ENCODE results near the gene ICAM2. TPM values are rescaled to one million over a fixed set of nuclear protein-coding genes. Genes with fewer than 3 reads are reported as not detected.
"Not testable (repeated sequence)": the region's sequence is repeated elsewhere in the genome, so short reads cannot be mapped to it uniquely, and the experiment has no call there.

The ICAM2 gene
- total RNA-seq, 3 donors from 2014 or later, result 67.0 to 88.9 (median 77.1) TPM

DNA sequence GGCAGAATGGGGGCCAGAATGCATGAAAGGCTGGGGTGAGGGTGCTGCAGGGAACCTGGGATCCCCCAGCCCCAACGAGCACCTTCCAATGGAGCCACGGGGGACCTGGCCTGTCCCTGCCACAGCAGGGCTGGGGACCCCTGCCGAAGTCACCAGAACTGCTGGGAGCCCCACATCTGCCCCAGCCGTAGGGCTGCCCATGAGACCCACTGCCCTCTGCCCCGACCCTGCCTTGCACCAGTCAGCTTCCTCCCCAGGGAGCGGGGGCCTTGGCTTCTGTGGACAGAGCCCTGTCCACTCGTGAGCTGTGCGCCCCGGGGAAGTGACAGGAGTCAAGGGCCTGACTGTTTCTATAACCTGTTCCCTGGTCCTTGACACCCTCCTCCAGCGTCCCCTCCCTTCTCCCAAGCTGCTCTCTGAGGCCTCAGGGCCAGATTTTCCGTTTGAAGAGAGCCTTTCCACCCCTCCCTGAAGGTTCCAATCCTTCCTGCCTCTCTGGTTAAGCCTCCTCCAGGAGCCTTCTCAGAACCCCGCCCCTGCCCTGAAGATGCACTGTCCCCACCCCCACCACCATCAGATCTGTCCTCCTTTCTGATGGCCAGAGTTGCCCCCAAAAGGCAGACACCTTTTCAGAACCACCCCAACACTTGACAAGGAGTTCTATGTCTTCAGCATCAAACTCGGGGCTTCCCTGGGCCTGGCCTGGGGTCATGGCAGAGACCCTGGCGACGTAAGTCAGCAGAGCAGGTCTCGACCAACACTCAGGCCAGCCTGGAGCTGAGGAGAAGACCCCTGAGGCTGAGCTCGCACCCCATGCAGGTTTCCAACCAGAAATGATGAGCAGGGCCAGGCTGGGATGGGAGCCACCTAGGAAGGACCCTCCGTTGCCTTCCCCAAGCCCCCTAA lies 33.0 kb downstream of the ICAM2 start:
- Mint-ChIP-seq H3K27me3 (ENCODE audit: low read depth) (no peaks in the 10 kb centered on the region), H3K9me3 (peaks cover 5% of the 10 kb centered on the region), H3K4me3 (no peak overlapping the region), H3K36me3 (ENCODE audit: insufficient read depth) (no peaks in the 10 kb centered on the region), H3K4me1 (ENCODE audit: low read depth) (peaks cover 44% of the 10 kb centered on the region)
- DNase-seq (no peak), ATAC-seq (no peak)

DNA sequence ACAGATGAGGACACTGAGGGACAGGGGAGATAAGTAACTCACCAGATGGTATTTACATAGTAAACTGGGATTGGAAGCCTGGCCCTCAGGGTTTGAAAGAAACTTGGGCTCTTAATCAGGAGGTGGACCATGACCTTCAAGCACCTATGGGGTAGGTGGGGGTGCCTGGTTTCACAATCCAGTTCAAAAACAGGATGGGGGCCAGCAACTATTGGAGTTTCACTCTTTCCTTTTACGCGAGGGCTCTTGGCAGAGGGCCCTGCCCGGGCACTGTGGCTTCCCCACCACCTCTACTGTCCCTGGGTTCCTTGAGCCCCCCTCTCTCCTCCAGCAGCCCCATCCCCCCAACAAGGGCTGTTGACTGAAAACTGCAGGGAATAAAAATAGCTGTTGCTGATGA lies 33.6 kb downstream of the ICAM2 start:
- Mint-ChIP-seq H3K27me3 (ENCODE audit: low read depth) (no peaks in the 10 kb centered on the region), H3K4me1 (ENCODE audit: low read depth) (peaks cover 37% of the 10 kb centered on the region), H3K4me3 (no peak overlapping the region), H3K36me3 (ENCODE audit: insufficient read depth) (no peaks in the 10 kb centered on the region), H3K9me3 (peaks cover 10% of the 10 kb centered on the region)
- no peak for ATAC-seq
- DNase-seq, result no peak

DNA sequence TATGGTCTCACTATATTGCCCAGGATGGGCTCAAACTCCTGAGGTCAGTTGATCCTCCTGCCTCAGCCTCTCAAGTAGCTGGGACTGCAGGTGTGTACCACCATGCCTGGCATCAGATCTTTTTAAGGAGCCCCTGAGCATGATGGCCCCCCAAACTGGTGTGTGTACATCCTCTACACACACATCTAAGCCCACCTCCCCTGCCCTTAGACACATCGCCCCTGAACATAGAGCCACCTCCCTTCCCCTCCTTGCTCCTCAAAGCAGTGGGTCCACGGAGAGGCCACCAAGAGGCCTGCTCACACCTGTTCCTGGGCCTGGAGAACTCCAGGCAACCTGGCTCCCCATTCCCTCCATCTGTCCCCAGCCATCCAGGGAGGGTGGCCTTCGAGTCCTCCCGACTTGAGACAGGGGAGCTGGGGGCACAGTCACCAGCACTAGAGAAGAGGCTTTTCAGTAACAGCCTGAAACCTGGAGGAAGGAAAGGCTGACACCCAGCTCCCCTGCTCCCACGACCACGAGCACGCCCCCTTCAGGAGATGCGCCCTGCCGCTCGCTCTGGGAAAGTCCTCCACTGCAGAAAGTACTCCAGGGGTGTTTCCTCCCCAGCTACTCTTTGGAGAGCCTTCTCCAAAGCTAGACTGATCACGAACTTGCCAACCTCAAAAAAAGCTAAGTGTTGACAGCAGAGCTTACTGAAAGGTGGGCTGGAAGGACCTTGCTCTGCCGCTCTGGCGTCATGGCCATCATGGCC lies 34.9 kb downstream of the ICAM2 start:
- ATAC-seq (peak; percentile 16 to 22), DNase-seq (no peak)
- Mint-ChIP-seq H3K9me3 (peaks cover 12% of the 10 kb centered on the region), H3K4me3 (no peak overlapping the region), H3K4me1 (ENCODE audit: low read depth) (peaks cover 28% of the 10 kb centered on the region), H3K27me3 (ENCODE audit: low read depth) (no peaks in the 10 kb centered on the region), H3K36me3 (ENCODE audit: insufficient read depth) (no peaks in the 10 kb centered on the region)

DNA sequence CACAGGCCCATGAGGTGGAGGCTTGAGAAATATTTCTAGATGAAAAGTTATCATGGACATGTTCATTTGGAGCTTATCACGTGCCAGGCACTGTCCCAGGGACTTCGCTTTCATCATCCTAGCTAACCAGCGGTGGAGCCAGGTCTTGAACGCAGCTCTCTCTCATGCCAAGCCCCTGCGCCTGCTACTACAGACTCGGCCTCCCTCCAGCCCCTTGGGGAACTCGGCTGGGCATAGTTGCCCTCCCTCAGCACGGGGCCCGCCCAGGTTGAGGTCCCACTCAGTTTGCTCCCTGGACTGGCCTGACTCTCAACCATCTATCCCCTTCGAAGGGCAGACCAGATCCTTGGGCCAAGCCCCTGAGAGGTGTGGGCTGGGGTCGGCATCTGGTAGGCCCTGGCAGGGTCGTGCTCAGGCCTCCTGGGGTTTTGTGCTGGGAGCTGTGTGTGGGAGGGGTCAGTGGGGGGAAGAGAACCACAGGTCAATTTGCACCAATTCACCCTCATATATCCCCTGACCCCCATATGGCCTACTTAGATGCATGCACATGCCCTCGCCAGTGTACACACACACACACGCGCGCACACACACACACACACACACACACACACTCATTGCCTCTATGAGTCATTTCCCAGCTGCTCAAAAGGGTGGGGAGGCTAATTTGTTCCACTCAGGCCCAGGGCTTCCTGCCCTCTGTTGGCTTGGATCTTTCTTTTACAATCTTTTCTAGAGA lies 35.6 kb downstream of the ICAM2 start:
- Mint-ChIP-seq H3K4me1 (ENCODE audit: low read depth) (peaks cover 21% of the 10 kb centered on the region), H3K4me3 (no peak overlapping the region), H3K27me3 (ENCODE audit: low read depth) (no peaks in the 10 kb centered on the region), H3K36me3 (ENCODE audit: insufficient read depth) (no peaks in the 10 kb centered on the region), H3K9me3 (peaks cover 12% of the 10 kb centered on the region)
- peak; percentile 49 for DNase-seq
- peak; percentile 94 for ATAC-seq

DNA sequence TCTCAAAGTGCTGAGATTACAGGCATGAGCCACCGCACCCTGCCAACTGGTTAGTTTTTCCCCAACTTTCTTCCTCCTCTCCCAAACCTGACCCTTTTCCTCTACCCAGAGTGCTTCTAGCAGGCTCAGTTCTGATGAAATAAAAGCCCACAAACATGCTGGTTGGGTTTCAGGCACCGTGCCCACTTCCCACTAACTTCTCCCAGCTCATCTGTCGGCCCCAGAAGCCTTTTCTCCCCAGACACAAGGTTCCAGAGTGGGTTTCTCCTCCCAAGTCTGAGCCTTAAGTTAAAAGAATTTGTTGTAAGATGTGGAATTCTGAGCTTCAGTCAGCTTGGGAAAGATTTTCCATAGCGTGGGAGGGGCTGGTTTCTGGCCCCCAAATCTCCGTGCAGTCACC lies 36.2 kb downstream of the ICAM2 start:
- Mint-ChIP-seq H3K4me1 (ENCODE audit: low read depth) (peaks cover 18% of the 10 kb centered on the region), H3K4me3 (no peak overlapping the region)
- ATAC-seq, result no peak

DNA sequence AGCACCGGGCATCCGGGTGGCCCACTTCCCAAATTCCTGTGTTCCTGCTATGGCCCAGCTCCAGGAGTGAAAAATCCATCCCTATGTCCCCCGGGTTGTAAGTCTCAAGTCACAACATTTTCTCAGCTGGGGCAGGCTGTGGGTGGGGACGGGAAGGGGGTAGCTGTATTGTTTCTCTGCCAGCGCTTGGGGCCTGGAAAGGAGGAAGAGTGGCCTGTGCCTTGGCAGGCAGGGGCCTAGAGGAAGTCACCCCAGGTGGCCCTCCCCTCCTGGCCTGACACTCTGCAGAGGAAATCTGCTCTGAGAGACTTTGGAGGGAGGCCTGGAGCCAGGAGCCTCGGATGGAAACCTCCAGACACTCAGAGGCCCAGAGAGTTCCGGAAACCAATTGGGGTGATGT lies 37.1 kb downstream of the ICAM2 start:
- H3K9me3 Mint-ChIP-seq, result peaks cover 12% of the 10 kb centered on the region
- H3K4me1 Mint-ChIP-seq (ENCODE audit: low read depth), result peaks cover 18% of the 10 kb centered on the region
- no peak overlapping the region for H3K4me3 Mint-ChIP-seq
- DNase-seq, result no peak
- ATAC-seq, result no peak
- H3K36me3 Mint-ChIP-seq (ENCODE audit: insufficient read depth), result no peaks in the 10 kb centered on the region
- H3K27me3 Mint-ChIP-seq (ENCODE audit: low read depth), result no peaks in the 10 kb centered on the region

More for the DNA sequence above, 36.2 kb downstream of the ICAM2 start:
- H3K9me3 Mint-ChIP-seq, result peaks cover 12% of the 10 kb centered on the region
- H3K36me3 Mint-ChIP-seq (ENCODE audit: insufficient read depth), result no peaks in the 10 kb centered on the region
- no peaks in the 10 kb centered on the region for H3K27me3 Mint-ChIP-seq (ENCODE audit: low read depth)
- DNase-seq, result no peak

DNA sequence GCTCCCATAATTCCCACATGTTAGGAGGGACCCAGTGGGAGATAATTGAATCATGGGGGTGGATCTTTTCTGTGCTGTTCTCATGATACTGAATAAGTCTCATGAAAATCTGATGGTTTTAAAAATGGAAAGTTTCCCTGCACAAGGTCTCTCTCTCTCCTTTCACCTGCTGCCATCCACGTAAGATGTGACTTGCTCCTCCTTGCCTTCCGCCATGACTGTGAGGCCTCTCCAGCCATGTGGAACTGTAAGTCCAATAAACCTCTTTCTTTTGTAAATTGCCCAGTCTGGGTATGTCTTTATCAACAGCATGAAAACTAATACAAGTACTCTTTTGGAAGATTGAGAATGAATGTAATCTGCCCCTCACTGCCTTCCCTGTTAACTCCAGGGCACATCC lies 37.8 kb downstream of the ICAM2 start:
- peaks cover 12% of the 10 kb centered on the region for H3K9me3 Mint-ChIP-seq
- not testable (repeated sequence) for H3K36me3 Mint-ChIP-seq (ENCODE audit: insufficient read depth); H3K4me3 Mint-ChIP-seq; DNase-seq; H3K27me3 Mint-ChIP-seq (ENCODE audit: low read depth); ATAC-seq
- H3K4me1 Mint-ChIP-seq (ENCODE audit: low read depth), result peaks cover 18% of the 10 kb centered on the region

DNA sequence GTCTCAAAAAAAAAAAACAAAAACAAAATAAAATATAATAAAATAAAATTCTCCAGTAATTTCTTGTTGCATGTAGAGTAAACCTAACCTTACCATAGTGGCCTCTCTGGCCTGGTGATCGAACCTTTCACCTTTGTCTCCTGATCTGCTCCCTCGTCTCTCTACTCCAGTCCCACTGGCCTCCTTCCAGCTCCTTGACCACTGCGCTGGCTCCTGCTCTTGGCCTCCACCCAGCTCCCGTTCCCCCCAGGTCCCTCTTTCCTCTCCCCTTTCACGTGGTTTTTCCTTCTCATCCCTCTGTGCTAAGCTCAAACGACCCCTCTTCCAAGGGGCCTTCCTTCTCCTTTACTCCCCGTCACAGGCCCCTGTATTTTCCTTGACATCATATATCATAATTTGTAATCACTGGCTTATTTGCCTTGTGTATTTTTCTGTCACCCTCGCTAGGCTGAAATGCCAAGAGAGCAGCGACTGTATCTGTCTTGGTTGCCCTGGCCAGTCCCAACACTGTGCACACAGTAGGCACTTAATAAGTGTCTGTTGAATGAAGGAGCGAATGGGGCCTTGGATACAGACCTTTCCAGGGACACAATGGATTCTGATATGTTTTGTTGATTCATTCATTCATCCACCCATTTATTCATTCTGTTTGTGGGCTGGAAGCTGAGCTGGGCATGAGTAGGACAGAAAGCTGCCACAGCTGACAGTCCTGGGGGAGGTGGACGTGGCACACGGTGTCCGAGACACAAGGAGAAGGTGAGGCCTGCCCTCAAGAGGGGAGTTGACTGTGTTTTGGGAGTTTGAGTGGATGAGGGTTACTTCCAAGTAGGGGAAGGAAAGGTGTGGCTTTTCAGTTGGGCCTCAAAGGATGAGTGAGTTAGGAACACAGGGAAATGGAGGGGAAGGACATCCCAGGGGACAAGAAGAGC lies 41.9 kb downstream of the ICAM2 start:
- no peaks in the 10 kb centered on the region for H3K4me1 Mint-ChIP-seq (ENCODE audit: low read depth)
- no peak overlapping the region for H3K4me3 Mint-ChIP-seq
- ATAC-seq, result no peak
- H3K36me3 Mint-ChIP-seq (ENCODE audit: insufficient read depth), result no peaks in the 10 kb centered on the region
- H3K27me3 Mint-ChIP-seq (ENCODE audit: low read depth), result no peaks in the 10 kb centered on the region
- no peak for DNase-seq
- peaks cover 12% of the 10 kb centered on the region for H3K9me3 Mint-ChIP-seq

DNA sequence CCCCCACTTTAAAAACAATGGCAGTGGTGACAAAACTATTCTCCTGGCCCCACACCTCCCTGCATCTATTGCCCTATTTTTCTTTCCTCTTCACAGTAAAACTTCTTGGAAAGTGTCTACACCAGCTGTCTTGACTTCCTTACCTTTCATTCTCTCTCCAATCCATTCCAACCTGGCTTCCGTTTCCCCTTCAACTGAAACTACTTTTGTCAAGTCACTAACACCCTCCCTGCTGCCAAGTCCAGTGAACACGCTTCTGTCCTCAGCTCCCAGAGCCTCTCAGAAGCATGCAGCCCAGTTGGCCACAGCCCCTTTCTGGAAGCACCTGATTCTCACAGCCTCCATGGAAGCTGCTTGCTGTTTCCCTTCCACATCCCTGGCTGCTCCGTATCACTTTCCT lies 43.7 kb downstream of the ICAM2 start:
- ATAC-seq (no peak), DNase-seq (no peak)
- Mint-ChIP-seq H3K4me1 (ENCODE audit: low read depth) (no peaks in the 10 kb centered on the region), H3K36me3 (ENCODE audit: insufficient read depth) (no peaks in the 10 kb centered on the region), H3K9me3 (peaks cover under 1% of the 10 kb centered on the region), H3K27me3 (ENCODE audit: low read depth) (no peaks in the 10 kb centered on the region), H3K4me3 (no peak overlapping the region)

DNA sequence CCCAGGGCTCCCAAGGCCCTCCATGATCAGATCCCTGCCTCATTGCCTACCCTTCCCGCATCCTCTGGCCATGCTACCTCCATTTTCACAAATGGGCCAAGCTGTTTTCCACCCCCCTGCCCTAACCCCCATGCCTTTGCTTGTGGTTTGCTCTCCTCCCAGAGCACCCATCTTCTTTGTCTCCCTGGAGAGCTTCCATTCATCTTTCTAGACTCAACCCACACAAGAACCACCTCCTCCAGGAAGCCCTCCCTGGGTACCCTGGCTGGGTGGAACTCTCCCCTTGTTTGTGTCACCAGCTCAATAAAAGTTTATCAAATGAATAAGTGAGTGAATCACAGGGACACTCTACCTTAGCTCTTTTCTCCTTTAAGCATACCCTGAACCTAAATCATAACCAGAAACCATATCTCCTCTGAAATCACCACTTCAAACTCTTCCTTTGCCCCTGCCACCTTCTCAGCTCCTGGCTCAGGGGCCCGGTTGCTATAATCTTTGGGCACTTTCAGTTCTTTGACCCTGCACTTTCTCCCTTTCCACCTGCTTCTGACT lies 44.8 kb downstream of the ICAM2 start:
- Mint-ChIP-seq H3K4me1 (ENCODE audit: low read depth) (no peaks in the 10 kb centered on the region), H3K27me3 (ENCODE audit: low read depth) (no peaks in the 10 kb centered on the region), H3K4me3 (no peak overlapping the region), H3K9me3 (no peaks in the 10 kb centered on the region), H3K36me3 (ENCODE audit: insufficient read depth) (no peaks in the 10 kb centered on the region)
- ATAC-seq (peak in 1 of 2 donors; percentile 9), DNase-seq (no peak)

DNA sequence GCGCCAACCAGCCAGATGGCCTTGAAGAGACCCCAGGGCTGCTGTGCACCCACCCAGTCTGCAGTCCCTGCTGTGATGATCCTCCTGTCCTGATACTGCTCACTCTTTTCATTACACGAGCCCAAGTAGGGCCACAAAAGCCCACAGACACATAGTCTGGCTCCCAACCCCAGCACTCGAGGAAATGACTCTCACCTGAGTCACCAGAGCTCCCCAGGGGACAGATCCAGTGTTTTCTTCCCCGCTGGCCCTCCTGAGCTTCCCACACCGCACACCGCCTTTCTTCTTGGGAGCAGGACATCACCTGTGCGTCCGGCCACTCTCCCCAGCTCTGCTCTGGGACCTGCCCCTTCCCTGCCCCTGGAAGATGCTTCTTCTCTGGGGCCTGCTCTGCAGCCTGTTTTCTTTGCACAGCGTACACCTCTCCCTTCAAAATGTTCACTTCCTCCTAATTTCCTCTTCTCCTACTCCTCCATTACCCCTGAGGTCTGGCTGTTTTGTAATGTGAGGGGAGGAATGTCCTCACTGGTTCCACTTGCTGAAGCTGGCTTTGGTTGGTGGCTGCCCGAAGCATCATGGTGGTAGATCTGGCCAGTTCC lies 45.7 kb downstream of the ICAM2 start:
- H3K27me3 Mint-ChIP-seq (ENCODE audit: low read depth), result no peaks in the 10 kb centered on the region
- H3K9me3 Mint-ChIP-seq, result no peaks in the 10 kb centered on the region
- DNase-seq, result no peak
- no peaks in the 10 kb centered on the region for H3K36me3 Mint-ChIP-seq (ENCODE audit: insufficient read depth)
- H3K4me1 Mint-ChIP-seq (ENCODE audit: low read depth), result no peaks in the 10 kb centered on the region
- no peak overlapping the region for H3K4me3 Mint-ChIP-seq
- ATAC-seq, result peak; percentile 18 to 32

DNA sequence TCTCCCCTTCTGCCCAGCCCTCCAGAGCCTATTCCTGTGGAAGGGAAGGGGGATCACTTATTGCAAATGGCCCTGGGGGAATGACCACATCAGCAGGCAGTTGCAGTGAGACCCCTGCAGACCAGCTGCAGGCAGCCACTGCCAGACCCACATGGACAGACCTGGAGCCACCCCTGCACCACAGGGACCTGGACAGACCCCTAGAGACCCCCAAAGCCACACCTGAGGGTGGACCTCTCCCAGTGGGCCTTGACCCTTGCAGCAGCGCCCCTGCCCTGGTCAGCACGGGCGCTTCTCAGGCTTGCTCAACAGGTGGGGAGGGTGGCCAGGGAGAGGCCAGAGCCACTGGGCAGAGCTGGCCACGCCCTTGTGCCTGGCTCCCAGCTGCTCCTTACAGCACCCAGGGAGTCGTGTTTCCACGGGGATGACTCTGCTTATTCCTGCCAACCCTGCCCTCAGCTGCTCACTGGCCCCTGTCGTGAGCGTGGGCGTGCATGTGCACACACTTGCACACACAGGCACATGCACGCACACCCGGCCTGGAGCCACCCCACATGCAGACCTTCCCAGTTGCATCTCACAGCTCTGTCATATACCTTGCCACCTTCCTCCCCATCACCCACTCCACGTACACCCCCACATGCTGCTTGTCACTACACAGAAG lies 46.4 kb downstream of the ICAM2 start:
- no peaks in the 10 kb centered on the region for H3K9me3 Mint-ChIP-seq
- no peak for DNase-seq
- H3K36me3 Mint-ChIP-seq (ENCODE audit: insufficient read depth), result no peaks in the 10 kb centered on the region
- no peak for ATAC-seq
- no peaks in the 10 kb centered on the region for H3K27me3 Mint-ChIP-seq (ENCODE audit: low read depth)
- H3K4me1 Mint-ChIP-seq (ENCODE audit: low read depth), result no peaks in the 10 kb centered on the region
- no peak overlapping the region for H3K4me3 Mint-ChIP-seq

DNA sequence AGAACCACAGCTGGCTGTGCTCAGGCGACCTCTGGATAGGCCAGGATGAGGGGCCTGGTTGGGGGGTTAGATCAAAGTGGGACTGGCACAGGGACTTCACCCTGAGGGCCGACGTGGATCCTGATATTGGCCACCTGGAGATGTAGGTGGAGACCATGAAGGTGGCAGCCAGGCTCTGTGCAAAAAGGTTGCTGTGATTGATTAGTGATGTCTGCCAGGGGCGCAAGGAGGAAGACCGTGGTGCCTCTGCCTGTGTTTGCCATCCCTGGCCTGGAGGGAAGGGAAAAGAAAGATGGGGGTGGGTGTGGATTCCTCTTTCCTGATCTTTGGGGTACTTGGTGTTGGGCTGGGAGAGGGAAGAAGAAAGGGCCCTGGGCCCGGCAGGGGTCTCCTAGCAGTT lies 47.2 kb downstream of the ICAM2 start:
- no peak overlapping the region for H3K4me3 Mint-ChIP-seq
- no peaks in the 10 kb centered on the region for H3K27me3 Mint-ChIP-seq (ENCODE audit: low read depth)
- no peaks in the 10 kb centered on the region for H3K9me3 Mint-ChIP-seq
- DNase-seq (no peak), ATAC-seq (no peak)
- no peaks in the 10 kb centered on the region for H3K4me1 Mint-ChIP-seq (ENCODE audit: low read depth)
- H3K36me3 Mint-ChIP-seq (ENCODE audit: insufficient read depth), result no peaks in the 10 kb centered on the region

All from activated T-cell treated with anti-CD3 and anti-CD28 coated beads, Interleukin-2, amount 50 U/mL, for 4 hours (primary cell).